NCI-H446 (cell line): ENCODE measurements around the gene RPS19.

Experiments
- DNase-seq, 2 experiments: peaks; one replicate each; lab custom pipeline; 2025; lab: John Stamatoyannopoulos, UW

The RPS19 gene

GRCh38 chr19:41915021-41915775 lies 55.1 kb downstream of the RPS19 start:
- no peak for DNase-seq

DNA sequence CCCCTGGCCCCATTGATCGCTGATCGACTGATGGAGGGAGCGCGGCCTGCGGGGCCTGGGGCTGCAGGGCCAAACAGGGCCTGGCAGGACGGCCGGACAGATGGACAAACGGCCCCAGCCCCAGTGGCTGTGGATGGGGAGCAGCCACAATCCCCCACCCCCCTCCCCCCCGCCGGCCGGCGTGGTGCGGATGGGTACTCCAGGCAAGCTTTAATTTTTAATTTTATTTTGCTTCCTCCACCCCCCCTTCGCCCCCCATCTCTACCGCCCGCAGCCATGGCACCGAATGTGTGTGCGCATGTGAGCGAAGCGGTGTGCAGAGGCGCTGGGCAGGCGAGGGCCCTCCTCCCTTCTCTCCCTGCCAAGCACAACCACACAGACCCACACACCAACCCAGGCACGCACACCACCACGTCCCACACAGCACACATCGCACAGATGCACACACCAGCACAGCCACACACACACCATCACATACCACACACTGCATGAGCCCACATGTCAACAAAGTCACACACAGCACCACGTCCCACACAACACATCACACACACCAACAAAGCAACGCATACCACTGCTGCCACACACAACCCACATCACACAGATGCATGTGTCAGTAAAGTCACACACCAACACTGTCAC lies 55.8 kb downstream of the RPS19 start:
- DNase-seq = no peak

DNA sequence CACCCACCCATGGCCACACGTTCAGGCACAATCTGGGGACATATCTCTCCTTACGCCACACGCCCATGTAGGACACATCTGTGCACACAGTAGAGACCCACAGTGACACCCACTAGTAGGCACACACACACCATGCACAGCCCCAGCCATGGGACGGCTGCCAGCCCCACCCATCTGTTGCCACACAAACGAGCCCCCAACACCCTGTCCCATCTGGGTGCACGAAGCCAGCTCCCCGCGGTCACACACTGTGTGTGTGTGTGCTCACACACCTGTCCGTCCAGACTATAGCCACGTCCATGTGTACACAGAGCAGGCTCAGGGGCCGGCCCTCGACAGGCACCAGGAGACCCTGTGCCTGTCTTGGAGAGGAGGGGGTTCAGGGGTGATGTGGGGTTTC lies 57.6 kb downstream of the RPS19 start:
- DNase-seq = no peak

DNA sequence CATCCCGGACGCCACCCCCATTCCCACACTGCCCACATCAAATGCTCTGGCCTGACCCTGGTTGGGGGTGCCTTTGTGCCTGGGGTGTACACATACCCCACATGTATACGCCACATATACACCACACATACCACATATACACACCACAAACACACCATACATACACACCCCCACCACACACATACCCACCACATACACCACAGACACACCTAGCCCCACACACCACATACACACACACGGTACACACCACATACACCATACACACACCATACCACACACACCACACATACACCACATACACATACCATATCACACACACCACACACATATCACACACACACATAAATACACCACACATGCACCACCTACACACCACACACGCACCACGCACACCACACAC lies 58.0 kb downstream of the RPS19 start:
- no peak for DNase-seq

- no peak for DNase-seq
Observed at GRCh38 chr19:41918653-41919244, 58.7 kb downstream of the RPS19 start.

GRCh38 chr19:41919948-41920712 lies 60.1 kb downstream of the RPS19 start:
- DNase-seq = no peak

- DNase-seq = no peak
Observed at GRCh38 chr19:41920882-41921576, 61.0 kb downstream of the RPS19 start.

- DNase-seq = no peak
Observed at GRCh38 chr19:41921577-41922576, 61.8 kb downstream of the RPS19 start.
